Upper lobe of left lung (tissue), 4 donors: Measurements from ENCODE around the gene DIAPH3.

ENCODE experiments used
- CTCF ChIP-seq, 6 experiments: fragments of 450-650 bp in 4 of 6; fragments of 200-600 bp in 2 of 6; sonication (generic) in 2 of 6; IDR thresholded peaks; one replicate each; pipeline ENCODE4 v1.5.1; 2016 to 2019; ENCODE audit warnings: antibody characterized with exemption in 6 of 6
- EP300 ChIP-seq, 4 donors: sonication (generic); formaldehyde crosslinking; IDR thresholded peaks; one replicate each; pipeline ENCODE4 v1.5.1; 2017; ENCODE audit warnings: antibody characterized with exemption in 4 of 4, control low read depth in 2 of 4
- POLR2A ChIP-seq, 4 donors: fragments of 450-650 bp; IDR thresholded peaks; one replicate each; pipeline ENCODE4 v1.5.1; 2016 to 2017; ENCODE audit warnings: antibody characterized with exemption in 4 of 4, mild to moderate bottlenecking in 2 of 4

GRCh38 chr13:59744747-59745391 lies 418.9 kb downstream of the DIAPH3 start:
- no peak for TF ChIP-seq CTCF (IDR thresholded peaks at IDR 0.05)
- TF ChIP-seq POLR2A (IDR thresholded peaks at IDR 0.05): no peak
- TF ChIP-seq EP300 (IDR thresholded peaks at IDR 0.05): no peak
